GM18870 (cell line): ENCODE results near the gene RABGAP1L.
A peak's percentile ranks its signal among the peaks of the same experiment; 100 is the strongest.
"Not testable (repeated sequence)": the region's sequence is repeated elsewhere in the genome, so short reads cannot be mapped to it uniquely, and the experiment has no call there.

Source experiments
- ATAC-seq: cut with Tn5 transposase; IDR thresholded peaks from one replicate; pipeline ENCODE4 v1.9.1; 2021; ENCODE audit warnings: moderate library complexity; ENCODE audit not compliant: unreplicated experiment

Gene RABGAP1L

GRCh38 chr1:174159252-174160108 lies at the start of gene RABGAP1L:
RABGAP1L (plus strand) TSS chr1:174159520.
- peak; percentile 35 for ATAC-seq

GRCh38 chr1:174110053-174110452 lies 49.3 kb upstream of the RABGAP1L start:
- no peak for ATAC-seq

- ATAC-seq, result no peak
Observed at GRCh38 chr1:174112489-174113162, 46.7 kb upstream of the RABGAP1L start.

GRCh38 chr1:174114106-174114505 lies 45.2 kb upstream of the RABGAP1L start:
- no peak for ATAC-seq

- no peak for ATAC-seq
Observed at GRCh38 chr1:174114788-174115448, 44.4 kb upstream of the RABGAP1L start.

GRCh38 chr1:174116042-174116441 lies 43.3 kb upstream of the RABGAP1L start:
- ATAC-seq, result no peak

- ATAC-seq, result no peak
Observed at GRCh38 chr1:174118751-174119150, 40.6 kb upstream of the RABGAP1L start.

GRCh38 chr1:174122318-174122717 lies 37.0 kb upstream of the RABGAP1L start:
- ATAC-seq, result not testable (repeated sequence)

GRCh38 chr1:174123843-174124242 lies 35.5 kb upstream of the RABGAP1L start:
- no peak for ATAC-seq

- not testable (repeated sequence) for ATAC-seq
Observed at GRCh38 chr1:174127176-174127575, 32.1 kb upstream of the RABGAP1L start.

- ATAC-seq, result no peak
Observed at GRCh38 chr1:174131032-174131638, 28.2 kb upstream of the RABGAP1L start.

- ATAC-seq, result peak; percentile 45
Observed at GRCh38 chr1:174134003-174134659, 25.2 kb upstream of the RABGAP1L start.

- no peak for ATAC-seq
Observed at GRCh38 chr1:174135211-174135610, 24.1 kb upstream of the RABGAP1L start.

- ATAC-seq, result no peak
Observed at GRCh38 chr1:174136714-174137113, 22.6 kb upstream of the RABGAP1L start.

GRCh38 chr1:174142836-174143235 lies 16.5 kb upstream of the RABGAP1L start:
- no peak for ATAC-seq

- not testable (repeated sequence) for ATAC-seq
Observed at GRCh38 chr1:174143727-174144396, 15.5 kb upstream of the RABGAP1L start.

- not testable (repeated sequence) for ATAC-seq
Observed at GRCh38 chr1:174144397-174144783, 14.9 kb upstream of the RABGAP1L start.

- no peak for ATAC-seq
Observed at GRCh38 chr1:174149216-174149615, 10.1 kb upstream of the RABGAP1L start.

GRCh38 chr1:174150499-174150898 lies 8.8 kb upstream of the RABGAP1L start:
- ATAC-seq, result no peak

- ATAC-seq, result no peak
Observed at GRCh38 chr1:174152427-174152826, 6.9 kb upstream of the RABGAP1L start.
